GDM1 (cell line): ENCODE data around the gene SMYD3.
"Not testable (repeated sequence)": the region's sequence is repeated elsewhere in the genome, so short reads cannot be mapped to it uniquely, and the experiment has no call there.

Experiments used
- DNase-seq: peaks from one replicate; lab custom pipeline; 2025; lab: John Stamatoyannopoulos, UW

The SMYD3 gene

DNA sequence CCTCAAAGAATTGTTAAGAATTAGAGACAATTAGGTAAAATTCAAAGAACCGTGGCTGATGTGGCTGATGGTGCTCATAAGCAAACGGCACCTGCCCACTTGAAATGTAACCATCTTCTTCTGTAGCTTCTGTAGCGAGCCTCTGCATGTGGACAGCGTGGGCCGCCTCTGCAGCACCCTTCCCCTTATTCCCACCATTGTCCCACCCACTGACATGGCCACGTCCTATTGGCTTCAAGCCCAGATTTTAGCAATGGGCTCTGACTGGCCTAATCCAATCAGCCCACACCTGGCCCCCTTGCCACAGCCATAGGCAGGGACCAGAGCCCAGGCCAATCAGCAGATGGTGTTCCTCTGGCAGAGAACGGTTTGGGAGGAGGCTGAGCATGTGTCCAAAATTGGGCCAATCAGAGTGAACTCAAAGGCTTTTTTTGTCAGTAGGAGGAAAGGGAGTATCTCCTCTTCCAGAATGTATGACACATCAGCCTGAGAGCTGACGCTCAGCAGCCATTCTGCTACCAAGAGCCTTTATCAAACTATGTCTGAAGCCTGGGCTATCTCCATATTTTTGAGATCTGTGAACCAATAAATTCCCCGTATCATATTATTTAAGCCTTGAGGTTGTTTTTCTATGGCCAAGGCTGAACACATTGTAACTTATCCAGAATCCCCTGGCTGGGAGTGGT, 518.5 kb downstream of the SMYD3 start:
- DNase-seq = no peak

DNA sequence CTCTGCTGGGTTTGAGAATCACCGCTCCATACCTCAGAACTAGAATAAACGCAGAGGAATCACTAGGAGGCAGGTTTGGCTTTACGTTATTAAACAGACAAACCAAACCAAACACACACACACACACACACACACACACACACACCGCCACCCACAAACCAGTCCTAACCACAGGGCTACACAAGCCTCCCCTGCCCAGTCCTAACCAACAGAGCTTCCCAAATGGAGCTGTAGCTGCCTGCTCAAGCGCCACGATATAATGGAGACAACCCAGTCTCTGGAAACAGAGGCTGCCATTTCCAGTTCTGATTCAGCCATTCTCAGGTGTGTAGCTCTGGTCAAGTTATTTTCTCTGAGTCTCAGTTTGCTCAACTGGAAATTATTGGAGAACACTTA, 519.1 kb downstream of the SMYD3 start:
- DNase-seq = no peak

DNA sequence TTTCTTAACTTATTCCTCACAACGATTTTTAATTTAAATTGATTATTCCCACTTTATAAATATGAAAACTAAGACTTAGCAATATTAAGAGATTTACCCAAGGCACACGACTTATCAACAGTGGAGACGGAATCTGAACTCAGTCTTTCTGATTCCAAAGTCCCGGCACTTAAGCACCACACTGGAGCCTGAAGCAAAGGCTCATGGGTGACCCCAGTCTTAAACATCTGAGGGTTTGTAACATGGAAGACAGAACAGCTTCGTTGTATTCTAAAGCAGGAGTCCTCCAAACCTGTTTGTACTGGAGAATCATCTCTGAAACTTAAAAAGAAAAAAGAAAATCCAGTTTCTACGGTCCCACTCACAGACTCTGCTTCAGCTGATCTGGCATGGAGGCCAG, 519.5 kb downstream of the SMYD3 start:
- DNase-seq = no peak

DNA sequence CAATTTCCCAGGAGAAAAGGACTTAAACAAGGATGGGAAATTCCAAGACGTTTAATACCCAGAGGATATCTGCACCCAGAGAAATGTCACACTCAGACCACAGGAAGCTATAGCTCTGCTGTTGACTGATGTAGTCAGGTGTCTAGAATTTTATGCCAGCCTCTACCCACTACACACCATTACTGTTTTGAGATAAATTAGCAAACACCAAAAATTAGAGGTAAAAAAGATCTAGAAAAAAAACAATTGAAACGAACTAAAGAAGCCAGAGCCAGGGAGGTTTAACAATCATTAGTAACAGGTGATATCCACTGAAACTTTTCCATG, 519.9 kb downstream of the SMYD3 start:
- DNase-seq = no peak

DNA sequence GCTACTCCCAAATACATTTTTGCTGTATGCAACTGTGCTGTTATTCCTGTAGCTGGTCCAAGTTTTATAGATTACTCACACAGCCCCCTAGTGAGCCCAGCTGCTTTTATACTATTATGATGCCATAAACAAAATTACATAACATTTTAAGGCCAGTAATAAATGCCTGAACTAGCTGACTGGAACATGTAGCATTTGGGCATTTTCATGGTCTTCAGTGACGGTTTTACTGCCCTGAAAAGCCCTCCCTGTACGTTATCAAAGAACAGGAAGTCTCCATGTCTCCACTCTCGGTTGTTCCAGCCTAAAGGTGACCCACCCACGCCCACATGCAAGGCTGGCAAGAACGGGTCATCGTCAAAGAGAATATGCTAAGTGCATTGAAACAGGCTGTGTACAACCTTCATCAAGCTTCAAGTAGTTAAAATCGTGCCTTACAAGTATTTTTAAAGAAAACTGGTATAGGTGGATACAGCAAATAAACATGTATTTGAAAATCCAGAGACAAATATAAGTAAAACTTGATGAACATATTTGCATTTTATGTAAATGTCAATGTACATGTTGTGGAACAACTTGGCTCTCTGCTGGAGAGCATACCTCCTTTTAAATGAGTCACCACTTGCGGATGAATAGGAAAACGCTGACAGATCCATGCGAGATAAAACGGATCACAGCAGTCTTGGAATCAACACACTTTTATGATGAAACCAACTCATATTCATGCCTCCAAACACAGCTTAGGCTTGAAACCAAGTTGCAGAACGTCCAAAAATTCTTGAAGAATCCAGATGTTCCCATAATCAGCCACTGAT, 520.5 kb downstream of the SMYD3 start:
- no peak for DNase-seq

DNA sequence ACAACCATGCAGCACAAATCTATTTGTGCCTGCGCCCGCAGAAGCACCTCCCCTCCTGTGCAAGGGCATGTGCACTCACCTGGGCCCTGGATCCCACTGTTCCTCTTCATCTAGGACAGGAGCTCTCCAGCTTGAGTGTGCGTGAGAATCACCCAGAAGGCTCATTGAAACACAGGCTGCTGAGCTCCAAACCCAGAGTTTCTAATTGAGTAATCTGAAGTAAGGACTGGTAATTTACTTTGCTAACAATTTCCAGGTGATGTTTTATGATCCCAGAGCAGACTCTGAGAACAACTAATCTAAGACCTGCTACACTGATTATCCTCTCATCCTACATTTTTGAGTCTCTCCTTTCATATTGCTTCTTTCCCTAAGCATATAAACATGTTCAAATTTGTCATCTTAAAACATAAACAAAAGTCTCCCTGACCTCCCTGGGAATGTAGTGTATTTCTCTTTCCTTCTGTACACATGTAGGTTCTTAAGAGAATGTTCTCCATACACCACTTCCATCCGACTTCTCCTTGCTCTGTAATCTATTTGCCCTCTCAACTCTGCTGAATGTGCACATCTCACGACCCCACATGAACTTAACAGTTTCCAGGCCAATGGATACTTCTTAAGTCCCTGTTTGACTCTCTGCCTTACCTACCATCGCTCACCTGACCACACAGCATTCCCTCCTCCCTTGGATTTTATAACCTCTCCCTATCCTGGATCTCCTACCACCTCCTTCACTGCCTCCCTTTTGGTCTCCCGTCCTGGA, 522.5 kb downstream of the SMYD3 start:
- no peak for DNase-seq

DNA sequence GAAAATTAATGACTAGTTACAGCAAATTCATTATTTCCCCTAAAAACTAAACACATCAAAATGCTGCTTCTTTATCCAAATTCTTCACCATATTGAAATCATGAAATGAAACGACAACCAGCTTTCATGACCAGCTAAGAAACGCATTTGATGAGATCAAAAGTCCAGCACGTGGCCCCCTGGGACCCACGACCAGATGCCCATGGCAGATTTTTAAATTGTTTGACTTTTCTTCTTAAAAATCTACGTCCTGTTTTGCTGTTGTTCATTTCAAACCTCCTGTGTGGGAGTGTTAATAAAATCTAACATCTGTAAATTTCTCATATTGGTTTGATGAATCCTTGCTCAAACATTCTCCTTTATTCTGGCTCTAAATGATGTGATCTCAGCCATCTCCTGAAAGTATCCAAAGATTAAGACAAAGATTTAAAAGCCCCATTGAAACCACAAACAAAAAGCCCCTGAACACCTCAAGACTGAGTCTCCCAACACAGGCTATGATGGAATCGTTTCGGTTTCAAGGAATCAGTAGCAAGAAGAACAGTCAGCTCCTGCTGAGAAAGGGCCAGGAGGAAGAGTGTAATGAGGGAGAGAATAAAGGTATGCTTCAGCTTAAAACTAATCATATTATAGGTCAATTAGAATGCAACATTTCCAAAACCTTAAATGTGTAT, 523.6 kb downstream of the SMYD3 start:
- no peak for DNase-seq

DNA sequence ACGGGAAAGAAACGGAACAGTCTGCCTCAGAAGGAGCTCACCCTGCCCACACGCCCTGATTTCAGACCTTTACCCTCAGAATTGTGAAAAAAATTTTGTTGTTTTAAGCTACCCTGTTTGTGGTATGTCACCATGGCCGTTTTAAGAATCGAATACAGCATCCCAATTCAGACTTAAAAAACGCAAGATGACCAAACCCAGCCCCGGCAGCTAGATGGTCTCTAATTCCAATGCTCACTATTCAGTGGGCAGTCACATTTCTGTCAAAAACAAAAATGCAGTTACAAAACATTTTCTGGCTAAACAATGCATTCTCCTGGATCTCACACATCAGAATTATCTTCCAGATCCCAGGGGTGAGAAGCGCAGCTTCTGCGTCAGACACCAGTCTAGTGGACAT, 527.5 kb downstream of the SMYD3 start:
- DNase-seq = no peak

DNA sequence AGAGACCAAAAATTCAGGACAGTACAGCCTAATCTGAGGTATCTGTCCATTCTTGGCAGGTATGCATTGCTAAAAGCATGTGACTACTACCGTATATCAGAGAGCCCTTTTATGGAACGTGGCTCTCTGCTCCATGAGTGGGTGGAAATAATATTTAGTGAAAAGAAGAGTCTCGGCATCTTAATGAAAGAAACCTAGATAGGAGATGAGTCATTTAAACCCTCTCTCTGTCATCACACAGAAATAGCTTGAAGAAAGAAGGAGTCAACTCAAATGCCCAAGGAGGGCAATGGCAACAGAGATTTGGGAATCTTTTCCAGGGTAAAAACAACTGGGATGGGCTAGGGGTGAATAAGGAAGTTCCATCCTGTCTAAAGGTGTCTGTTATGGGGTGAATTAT, 528.2 kb downstream of the SMYD3 start:
- no peak for DNase-seq

DNA sequence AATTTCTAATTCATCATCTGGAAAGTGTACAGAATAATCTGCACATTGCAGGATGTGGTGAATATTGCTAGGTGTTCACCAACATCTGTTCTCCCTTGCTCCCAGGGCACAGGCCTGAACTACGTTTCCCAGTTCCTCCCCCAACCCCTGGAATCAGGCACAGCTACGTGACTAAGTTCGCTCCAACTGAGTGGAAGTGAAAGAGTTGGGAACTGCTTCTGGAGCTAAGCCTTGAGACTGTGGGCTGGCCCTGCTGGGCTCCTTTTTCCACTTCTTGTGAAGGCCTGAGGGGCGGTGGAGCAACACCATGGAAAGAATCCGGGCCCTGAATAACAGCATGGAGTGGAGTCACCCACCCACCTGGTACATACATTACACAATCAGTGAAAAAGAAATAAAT, 534.6 kb downstream of the SMYD3 start:
- DNase-seq = no peak

DNA sequence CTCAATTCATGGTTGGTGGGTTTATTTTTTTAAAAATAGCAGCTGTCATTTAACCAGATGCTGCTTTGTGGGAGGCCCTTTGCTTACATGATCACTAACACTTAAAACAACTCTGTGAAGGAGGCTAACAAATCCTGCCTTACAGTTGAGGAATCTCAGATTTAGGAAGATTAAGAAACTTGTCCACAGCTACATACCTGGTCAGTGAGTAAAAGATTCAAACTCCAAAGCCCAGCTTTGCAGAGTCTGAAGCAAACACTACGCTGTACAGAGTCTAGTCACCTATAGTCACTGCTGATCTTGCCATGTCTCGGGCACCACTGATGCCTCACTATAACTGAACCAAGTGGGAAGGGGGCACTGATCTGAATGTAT, 535.4 kb downstream of the SMYD3 start:
- DNase-seq = no peak

DNA sequence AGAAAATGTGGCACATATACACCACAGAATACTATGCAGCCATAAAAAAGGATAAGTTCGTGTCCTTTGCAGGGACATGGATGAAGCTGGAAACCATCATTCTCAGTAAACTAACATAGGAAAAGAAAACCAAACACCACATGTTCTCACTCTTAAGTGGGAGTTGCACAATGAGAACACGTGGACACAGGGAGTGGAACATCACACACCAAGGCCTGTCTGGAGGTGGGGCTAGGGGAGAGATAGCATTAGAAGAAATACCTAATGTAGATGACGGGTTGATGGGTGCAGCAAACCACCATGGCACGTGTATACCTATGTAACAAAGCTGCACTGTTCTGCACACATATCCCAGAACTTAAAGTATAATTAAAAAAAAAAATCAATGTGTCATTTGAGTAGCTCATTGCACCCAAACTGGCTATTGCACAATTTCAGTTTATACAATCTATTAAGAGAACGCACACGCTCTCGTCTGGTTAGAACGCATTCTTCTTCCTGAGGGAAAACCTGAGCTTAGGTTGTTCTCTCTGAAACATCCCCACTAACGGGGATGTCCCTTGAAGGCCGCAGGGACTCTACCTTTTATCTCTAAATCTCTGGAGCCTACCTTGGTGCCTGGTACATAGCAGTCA, 535.9 kb downstream of the SMYD3 start:
- not testable (repeated sequence) for DNase-seq

DNA sequence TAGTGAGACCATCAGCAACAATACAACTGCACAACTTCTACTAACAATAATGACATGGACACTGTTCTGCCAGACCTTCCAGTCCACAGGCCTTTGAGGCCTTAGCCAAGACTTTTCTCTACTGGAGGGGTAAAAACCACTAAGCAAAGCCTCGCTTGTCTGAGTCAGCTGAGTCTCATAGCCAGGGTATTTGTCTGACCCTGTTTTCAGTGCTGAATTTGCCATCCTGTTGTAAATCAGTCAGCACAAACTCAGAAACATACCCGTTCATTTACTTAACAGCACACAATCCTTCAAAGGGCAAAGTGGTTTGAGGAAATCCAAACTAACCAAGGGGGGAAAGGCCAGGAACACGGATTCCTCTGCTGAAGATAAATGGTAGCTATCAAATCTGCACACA, 537.8 kb downstream of the SMYD3 start:
- no peak for DNase-seq

DNA sequence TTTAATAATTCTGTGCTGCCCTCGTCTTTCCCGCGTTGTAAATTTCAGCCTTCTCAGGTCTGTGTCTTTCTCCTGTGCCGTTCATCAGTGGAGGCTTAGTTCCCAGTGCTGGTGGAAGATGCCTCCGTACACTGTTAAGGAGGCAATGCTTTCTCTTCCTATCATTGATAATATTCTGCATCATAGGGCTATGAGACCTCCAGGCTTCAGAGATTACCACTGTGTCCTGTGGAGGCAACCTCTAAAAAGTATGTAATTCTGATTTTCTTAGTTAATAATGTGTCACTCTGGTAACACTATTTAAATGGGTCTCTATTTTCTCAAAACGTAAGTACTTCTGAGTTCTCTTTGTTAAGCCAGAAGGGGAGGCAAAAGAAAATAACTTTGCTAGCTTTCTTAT, 538.3 kb downstream of the SMYD3 start:
- no peak for DNase-seq

DNA sequence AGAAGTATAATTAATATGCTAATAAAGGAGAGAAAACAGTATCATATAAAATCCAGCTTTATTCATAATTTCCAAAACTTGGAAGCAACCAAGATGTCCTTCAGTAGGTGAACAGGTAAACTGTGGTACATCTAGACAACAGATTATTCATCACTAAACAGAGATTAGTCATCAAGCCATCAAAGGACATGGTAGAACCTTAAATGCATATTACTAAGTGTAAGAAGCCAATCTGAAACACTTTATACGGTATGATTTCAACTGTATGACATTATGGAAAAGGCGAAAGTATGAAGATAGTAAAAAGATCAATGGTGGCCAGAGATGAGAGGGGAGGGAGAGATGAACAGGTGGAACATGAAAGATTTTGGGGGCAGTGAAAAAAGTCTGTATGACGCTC, 541.7 kb downstream of the SMYD3 start:
- no peak for DNase-seq

DNA sequence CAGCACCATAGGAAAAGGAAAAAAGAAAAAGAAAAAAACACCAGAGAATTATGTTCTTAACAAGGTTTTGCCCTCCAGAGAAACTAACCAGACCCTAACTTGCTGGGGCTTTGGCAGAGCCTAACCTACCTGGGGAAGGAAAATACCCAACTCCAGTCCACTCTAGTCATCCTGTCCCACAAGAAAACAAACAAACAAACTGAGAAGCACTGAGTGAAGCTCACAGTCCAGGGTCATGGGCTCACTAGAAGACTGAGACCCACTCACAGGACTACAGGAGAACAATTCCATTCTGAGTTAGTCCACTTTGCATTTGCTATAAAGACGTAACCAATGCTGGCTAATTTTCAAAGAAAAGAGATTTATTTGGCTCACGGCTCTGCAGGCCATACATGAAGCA, 543.4 kb downstream of the SMYD3 start:
- no peak for DNase-seq

DNA sequence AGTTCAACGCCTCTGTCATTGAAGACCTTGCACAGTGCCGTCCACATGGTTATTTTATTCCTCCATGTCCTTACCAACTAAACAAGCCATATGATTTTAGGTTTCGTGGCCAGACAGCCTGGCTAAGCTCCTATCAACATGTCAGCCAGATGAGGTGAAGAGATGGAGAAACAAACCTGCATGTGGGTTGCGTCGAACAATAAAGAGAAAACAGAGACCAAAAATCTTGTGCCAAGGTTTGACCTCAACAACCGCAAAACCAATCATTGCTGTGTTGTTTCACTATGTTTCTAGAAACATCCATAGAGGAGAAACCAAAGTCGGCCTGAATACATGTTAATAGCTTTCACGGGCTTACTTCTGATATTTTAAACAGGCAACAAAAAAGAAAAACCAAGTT, 544.6 kb downstream of the SMYD3 start:
- DNase-seq = no peak

DNA sequence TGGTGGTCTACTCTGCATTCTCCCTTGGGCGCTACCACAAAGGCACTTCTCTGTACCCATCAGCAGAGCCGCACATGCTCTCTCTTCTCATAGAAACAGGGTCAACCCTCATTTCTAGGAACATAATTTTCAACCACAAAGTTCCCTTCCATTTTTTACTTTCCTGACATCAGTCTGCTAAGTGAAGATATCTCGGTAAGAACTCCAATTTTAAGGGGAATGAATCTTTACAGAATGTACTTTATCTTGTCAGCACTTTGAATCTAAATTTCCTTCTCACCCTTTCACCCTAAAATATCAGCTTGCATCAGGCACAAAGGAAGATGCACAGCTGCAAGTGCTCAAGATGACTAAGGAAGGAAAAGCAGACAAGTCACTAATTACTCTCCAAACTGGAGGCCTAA, 545.9 kb downstream of the SMYD3 start:
- DNase-seq = no peak

DNA sequence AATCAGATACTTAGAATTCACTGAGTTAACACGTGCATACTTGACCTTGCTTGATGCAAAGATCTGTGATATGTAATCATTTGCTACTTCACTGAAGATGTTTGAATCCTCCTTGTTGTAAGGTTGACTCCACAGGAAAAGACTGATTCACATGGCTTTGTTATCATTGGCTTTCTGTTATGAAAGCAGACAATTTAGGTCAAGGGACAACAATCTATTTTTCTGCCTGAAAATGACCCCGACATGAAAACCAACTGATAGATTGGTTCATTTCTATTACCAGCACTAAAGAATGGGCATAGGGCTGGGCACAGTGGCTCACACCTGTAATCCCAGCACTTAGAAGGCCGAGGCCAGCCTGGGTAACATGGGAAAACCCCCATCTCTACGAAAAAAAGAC, 546.9 kb downstream of the SMYD3 start:
- no peak for DNase-seq

DNA sequence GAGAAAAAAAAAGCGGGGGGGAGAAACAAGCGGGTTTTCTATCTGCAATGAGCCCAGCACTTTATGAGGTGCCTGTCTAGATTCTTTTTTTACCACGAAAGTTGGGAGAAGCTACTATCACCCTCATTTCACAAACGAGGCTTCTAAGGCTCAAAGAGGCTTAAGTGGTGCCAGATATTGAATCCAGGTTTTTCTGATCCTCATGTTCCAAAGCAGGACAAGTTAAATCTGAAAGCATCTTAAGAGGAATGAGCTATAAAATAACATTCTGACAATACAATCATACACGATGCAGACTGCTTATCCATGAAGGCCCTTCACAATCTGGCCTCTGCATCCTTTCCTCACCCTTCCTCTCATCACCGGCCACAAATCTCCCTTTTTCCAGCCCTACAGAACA, 549.1 kb downstream of the SMYD3 start:
- DNase-seq = no peak

DNA sequence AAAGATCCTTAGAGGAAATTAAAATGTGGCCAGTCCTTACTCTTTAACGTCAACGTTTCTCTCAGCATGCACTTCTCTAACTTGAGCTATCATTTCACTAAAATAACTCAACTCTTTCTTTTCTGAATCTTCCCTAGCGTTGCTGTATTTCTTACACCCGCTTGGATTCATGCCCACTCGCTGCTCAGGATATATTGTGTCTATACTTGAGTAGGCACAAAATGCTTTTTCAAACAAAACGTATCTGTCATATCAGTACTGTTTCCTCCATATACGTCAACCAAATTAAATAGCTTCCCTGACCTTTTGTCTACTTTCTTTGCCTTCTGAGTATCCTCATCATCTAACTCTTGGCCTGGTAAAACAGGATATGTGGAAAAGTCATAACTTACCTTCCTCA, 549.7 kb downstream of the SMYD3 start:
- no peak for DNase-seq

DNA sequence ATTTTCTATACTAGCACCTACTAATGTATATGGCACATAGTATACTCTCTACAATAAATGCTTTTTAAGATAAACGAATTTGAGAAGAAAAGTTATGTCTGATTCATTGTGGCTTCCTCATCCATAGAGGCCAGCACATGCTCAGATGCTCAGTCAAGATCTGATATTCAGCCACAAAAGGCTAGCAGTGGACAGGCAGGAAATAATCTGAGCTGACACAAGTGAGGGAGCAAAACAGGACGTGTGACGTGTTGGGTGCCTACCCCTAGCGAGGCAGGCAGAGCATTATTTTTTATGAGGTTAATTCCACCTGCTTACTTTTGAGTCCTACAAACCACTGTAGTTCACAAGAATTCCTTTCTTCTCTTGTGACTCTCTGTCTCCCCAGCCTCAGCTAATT, 550.9 kb downstream of the SMYD3 start:
- no peak for DNase-seq
